GM12878 (cell line): ENCODE measurements around the gene ATP5F1D. TPM values are rescaled to one million over a fixed set of nuclear protein-coding genes. Genes with fewer than 3 reads are reported as not detected.

ENCODE experiments used
- ATAC-seq: fragments of 200-7000 bp; cut with Tn5 transposase; 3 replicates; pipeline ENCODE4 v1.9.1; 2020; ENCODE audit warnings: mild to moderate bottlenecking, moderate library complexity
- BruUV-seq: library from RNA; stranded (reverse); fragments of 400-500 nt; replicated peaks from 2 replicates; lab custom pipeline; 2021; lab: Mats Ljungman, UMichigan
- CTCF ChIA-PET: fragments of 300-600 bp; sonication (Branson Sonifier 250); formaldehyde crosslinking; extraction: SDS; loops from one replicate; lab custom pipeline; 2021; ENCODE audit warnings: inconsistent platforms; lab: Yijun Ruan, JAX
- POLR2A ChIA-PET: fragments of 350-600 bp; formaldehyde crosslinking; extraction: SDS; loops from one replicate; lab custom pipeline; 2021; ENCODE audit warnings: inconsistent platforms; lab: Charles Lee
- RAD21 ChIA-PET: fragments of 300-600 bp; sonication (Branson Sonifier 250); formaldehyde crosslinking; loops from one replicate; lab custom pipeline; 2023; ENCODE audit warnings: antibody characterized with exemption; ENCODE audit not compliant: unreplicated experiment; lab: Charles Lee
- SMC1A ChIA-PET: fragments of 300-600 bp; sonication (Branson Sonifier 250); formaldehyde crosslinking; loops from one replicate; lab custom pipeline; 2023; ENCODE audit not compliant: unreplicated experiment, uncharacterized antibody; lab: Charles Lee
- DNase-seq: peaks from one replicate; pipeline ENCODE4 v3.0.0-alpha.2; 2011; ENCODE audit warnings: low read depth, low spot score
- FAIRE-seq: peaks from 3 replicates; lab custom pipeline; 2011; peaks lifted over from hg19 to GRCh38; lab: Jason Lieb, UNC
- H2AFZ ChIP-seq: 2 replicates; pipeline ENCODE4 v1.6.0; 2011; ENCODE audit warnings: low read depth, low read length, control low read depth; ENCODE audit not compliant: control insufficient read depth
- H3K27ac ChIP-seq: 2 replicates; pipeline ENCODE4 v1.5.1; 2011; ENCODE audit warnings: control low read depth; ENCODE audit not compliant: control insufficient read depth, insufficient read depth
- H3K27me3 ChIP-seq, 2 experiments: replicated peaks in 1 of 2; 2 replicates each; pipeline versions ENCODE4 v1.6.0 to v1.6.1; 2011; ENCODE audit warnings: low read length in 1 of 2; ENCODE audit not compliant: control insufficient read depth in 2 of 2, insufficient read depth in 2 of 2
- H3K36me3 ChIP-seq, 2 experiments: 2 replicates each; pipeline ENCODE4 v1.5.1; 2011; ENCODE audit warnings: low read length in 1 of 2; ENCODE audit not compliant: control insufficient read depth in 2 of 2, insufficient read depth in 2 of 2
- H3K4me1 ChIP-seq: 2 replicates; pipeline ENCODE4 v1.6.1; 2011; ENCODE audit warnings: mild to moderate bottlenecking, low read length, moderate library complexity, mixed read lengths; ENCODE audit not compliant: control insufficient read depth, insufficient read depth
- H3K4me2 ChIP-seq: 2 replicates; pipeline ENCODE4 v1.6.0; 2011; ENCODE audit warnings: control low read depth; ENCODE audit not compliant: control insufficient read depth, insufficient read depth
- H3K4me3 ChIP-seq: fragments of 200-600 bp; sonication (generic); 2 replicates; pipeline ENCODE4 v1.5.1; 2016
- H3K79me2 ChIP-seq: 2 replicates; pipeline ENCODE4 v1.6.0; 2011; ENCODE audit warnings: low read length; ENCODE audit not compliant: control insufficient read depth, insufficient read depth
- H3K9ac ChIP-seq: 2 replicates; pipeline ENCODE4 v1.8.0; 2011; ENCODE audit warnings: low read length, control low read depth, mixed read lengths; ENCODE audit not compliant: control insufficient read depth, insufficient read depth
- H3K9me3 ChIP-seq: replicated peaks from 3 replicates; pipeline ENCODE4 v1.5.1; 2011; ENCODE audit warnings: mild to moderate bottlenecking, low read length; ENCODE audit not compliant: control insufficient read depth, insufficient read depth
- H4K20me1 ChIP-seq: 2 replicates; pipeline ENCODE4 v1.6.0; 2011; ENCODE audit not compliant: control insufficient read depth, insufficient read depth
- CBX5 ChIP-seq: sonication (generic); IDR thresholded peaks from 2 replicates; pipeline ENCODE4 v1.6.1; 2016; ENCODE audit warnings: low read depth, moderate library complexity, mild to moderate bottlenecking, inconsistent platforms
- CTCF ChIP-seq, 3 experiments: IDR thresholded peaks in 2 of 3; conservative IDR thresholded peaks in 1 of 3; 2 replicates each; pipeline ENCODE4 v1.5.1; 2011; ENCODE audit warnings: low read depth in 3 of 3, low read length in 3 of 3, mild to moderate bottlenecking in 3 of 3, control low read depth in 2 of 3, moderate library complexity in 2 of 3, inconsistent platforms in 1 of 3, mixed read lengths in 1 of 3; ENCODE audit not compliant: control insufficient read depth in 2 of 3, insufficient read depth in 1 of 3; ENCODE audit errors: extremely low read depth in 1 of 3
- DPF2 ChIP-seq: fragments of 450-650 bp; IDR thresholded peaks from 2 replicates; pipeline ENCODE4 v1.6.1; 2017; ENCODE audit warnings: mild to moderate bottlenecking
- MYB ChIP-seq: fragments of 150-350 bp; IDR thresholded peaks from 2 replicates; pipeline ENCODE4 v1.6.1; 2014; ENCODE audit warnings: mild to moderate bottlenecking, low read depth, low read length, borderline replicate concordance
- ZNF384 ChIP-seq: IDR thresholded peaks from 2 replicates; pipeline ENCODE4 v1.6.1; 2012; ENCODE audit warnings: low read depth, mild to moderate bottlenecking, low read length, improper control_type of control experiment, borderline replicate concordance
- WGBS: methylation state at CpG from one replicate; pipeline ENCODE4 v1.1.6; 2016; ENCODE audit warnings: low lambda C conversion rate; ENCODE audit not compliant: insufficient replicate concordance, insufficient coverage; ENCODE audit errors: missing lambda C conversion rate; 5-methylcytosine and 5-hydroxymethylcytosine counted together
- in situ Hi-C: fragments of 300-500 bp; cut with MboI; formaldehyde crosslinking; loops from 9 replicates; pipeline ENCODE4 v1.14.3; 2018; ENCODE audit warnings: mixed read lengths
- intact Hi-C: fragments of 100-400 bp; cut with micrococcal nuclease; formaldehyde crosslinking; loops from one replicate; pipeline ENCODE4 v1.14.2; 2022; ENCODE audit not compliant: unreplicated experiment
- polyA plus RNA-seq, 11 experiments: library from polyadenylated mRNA; depleted of rRNA in 4 of 11; unstranded in 6 of 11; stranded (reverse) in 5 of 11; fragments of >200 nt; fragmentation: Nextera tagmentation in 4 of 11; fragmentation: Illumina TruSeq in 1 of 11; extraction: Ambion mirVana in 4 of 11; extraction: Trizol in 1 of 11; gene quantifications; 1 replicate in 1 of 11; 2 replicates in 10 of 11; pipeline versions ENCODE4 v1.2.1 to v1.2.3, GENCODE V29; 2011 to 2016; ENCODE audit warnings: inconsistent platforms in 2 of 11, missing spikeins in 2 of 11, low read depth in 1 of 11
- total RNA-seq, 4 experiments: library from RNA; depleted of rRNA in 3 of 4; stranded (reverse); fragments of >200 nt in 3 of 4; fragmentation: Illumina TruSeq in 1 of 4; extraction: Trizol in 1 of 4; gene quantifications; 2 replicates each; pipeline versions ENCODE4 v1.2.1 to v1.2.3, GENCODE V29; 2013 to 2021

The ATP5F1D gene
- total and polyA plus RNA-seq, 10 of the 15 experiments (the other 5 are each of a cell fraction or from before 2014, with no cell fraction given): 7.2 to 357 (median 49.5) TPM

GRCh38 chr19:1222394-1222793 lies 19.2 kb upstream of the ATP5F1D start:
- FAIRE-seq: no peak
- CTCF ChIA-PET: interaction anchor here (0.6 to 1.8 kb wide), 5 partner anchors 19 to 203 kb away, joined by 3 to 7 read pairs (median 4); partner anchors contain the start of gene ATP5F1D

More at GRCh38 chr19:1222394-1222793, 19.2 kb upstream of the ATP5F1D start:
- Histone ChIP-seq H3K36me3 (peaks cover 3 to 24% of the 10 kb centered on the region in 2 experiments; a peak in 3 of 4 replicates), H4K20me1 (no peaks in the 10 kb centered on the region), H3K27me3 (no peaks in the 10 kb centered on the region), H3K9ac (no peak overlapping the region), H3K4me3 (no peak overlapping the region), H3K27ac (no peak overlapping the region), H3K79me2 (peaks cover 2% of the 10 kb centered on the region), H2AFZ (no peak overlapping the region), H3K4me2 (no peak overlapping the region), H3K9me3 (no peaks in the 10 kb centered on the region), H3K4me1 (no peaks in the 10 kb centered on the region)
- in situ Hi-C loops: no loop called here
- peak; percentile 64 for ATAC-seq
- WGBS: 81% methylated on average over 12 of the region's 14 CpGs
- SMC1A ChIA-PET: interaction anchor here (1.5 kb wide), 1 partner anchor 11 kb away, joined by 3 read pairs; no protein-coding TSS in a partner anchor
- POLR2A ChIA-PET: no interaction called here
- intact Hi-C loops: no loop called here
- no TSS peak for BruUV-seq
- DNase-seq: no peak
- RAD21 ChIA-PET: interaction anchor here (0.7 to 1.0 kb wide), 2 partner anchors 18 to 109 kb away, joined by 3 read pairs; no protein-coding TSS in a partner anchor
- TF ChIP-seq MYB (no peak), DPF2 (no peak), ZNF384 (no peak), CTCF (IDR thresholded peaks at IDR 0.05 in 2 of 3, conservative IDR thresholded peaks at IDR 0.05 in 1 of 3; ENCODE audit: control insufficient read depth in 2 of 3, extremely low read depth in 1 of 3, insufficient read depth in 1 of 3, low read depth in 3 of 3, low read length in 3 of 3) (peak in 2 of 3 experiments; percentile 4 to 32; a peak in 2 of 6 replicates), CBX5 (no peak)
